ENCODE data around the gene IGFALS.

IGFALS gene

DNA sequence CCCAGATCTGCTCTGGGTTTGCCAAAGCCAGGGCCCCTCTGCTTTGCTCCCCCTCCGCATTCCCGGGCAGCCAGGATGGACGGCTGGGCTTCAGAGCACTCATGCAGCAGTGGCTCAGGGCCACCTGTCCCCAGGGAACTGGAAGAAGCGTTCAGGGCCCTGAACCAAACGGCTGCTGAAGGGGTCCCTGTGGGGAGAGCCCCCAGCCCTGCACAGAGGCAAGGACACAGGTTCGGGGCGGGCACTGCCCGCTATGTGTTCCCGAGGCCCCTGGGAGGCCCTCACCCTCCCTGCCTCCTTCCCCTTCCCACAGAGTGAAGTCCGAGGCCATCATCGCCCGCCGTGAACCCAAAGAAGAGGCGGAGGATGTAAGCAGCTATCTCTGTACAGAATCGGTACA is 32.6 kb downstream of the IGFALS start:
- H3K36me3 ChIP-seq: peaks cover 54 to 88% (median 84%) of the 10 kb centered on the region in 3 donors
- H3K27ac ChIP-seq: no peak overlapping the region
- intact Hi-C loops (cut with DNase I; ENCODE audit: low total_unique reads): no loop called here

DNA sequence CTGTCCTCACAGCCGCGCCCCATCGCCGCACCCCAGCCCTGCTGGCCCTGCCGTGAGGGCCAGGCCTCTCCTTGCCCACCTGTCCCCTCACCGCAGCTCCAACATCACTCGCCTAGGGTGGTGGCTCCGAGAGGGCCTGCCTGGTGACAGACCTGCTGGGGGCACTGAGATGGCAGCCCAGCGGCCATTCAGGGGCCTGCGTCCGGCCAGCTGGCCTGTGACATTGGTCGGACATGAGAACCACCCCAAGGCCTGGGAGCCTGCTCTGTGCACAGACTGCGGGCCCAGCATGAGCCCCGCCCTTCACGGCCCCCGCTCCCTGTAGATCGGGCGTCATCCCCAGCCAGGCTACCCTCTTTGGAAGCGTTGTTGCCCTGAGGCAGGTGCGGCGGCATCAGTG is 34.0 kb downstream of the IGFALS start:
- peaks cover 48 to 84% (median 74%) of the 10 kb centered on the region in 3 donors for H3K36me3 ChIP-seq
- H3K4me3 ChIP-seq: no peak overlapping the region
- no peaks in the 10 kb centered on the region for H3K27me3 ChIP-seq
- TF ChIP-seq, protein P1, sequence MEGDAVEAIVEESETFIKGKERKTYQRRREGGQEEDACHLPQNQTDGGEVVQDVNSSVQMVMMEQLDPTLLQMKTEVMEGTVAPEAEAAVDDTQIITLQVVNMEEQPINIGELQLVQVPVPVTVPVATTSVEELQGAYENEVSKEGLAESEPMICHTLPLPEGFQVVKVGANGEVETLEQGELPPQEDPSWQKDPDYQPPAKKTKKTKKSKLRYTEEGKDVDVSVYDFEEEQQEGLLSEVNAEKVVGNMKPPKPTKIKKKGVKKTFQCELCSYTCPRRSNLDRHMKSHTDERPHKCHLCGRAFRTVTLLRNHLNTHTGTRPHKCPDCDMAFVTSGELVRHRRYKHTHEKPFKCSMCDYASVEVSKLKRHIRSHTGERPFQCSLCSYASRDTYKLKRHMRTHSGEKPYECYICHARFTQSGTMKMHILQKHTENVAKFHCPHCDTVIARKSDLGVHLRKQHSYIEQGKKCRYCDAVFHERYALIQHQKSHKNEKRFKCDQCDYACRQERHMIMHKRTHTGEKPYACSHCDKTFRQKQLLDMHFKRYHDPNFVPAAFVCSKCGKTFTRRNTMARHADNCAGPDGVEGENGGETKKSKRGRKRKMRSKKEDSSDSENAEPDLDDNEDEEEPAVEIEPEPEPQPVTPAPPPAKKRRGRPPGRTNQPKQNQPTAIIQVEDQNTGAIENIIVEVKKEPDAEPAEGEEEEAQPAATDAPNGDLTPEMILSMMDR (IDR thresholded peaks at IDR 0.05): no peak
- H3K4me1 ChIP-seq: no peaks in the 10 kb centered on the region
- no peak for DNase-seq
- no peaks in the 10 kb centered on the region for H3K9me3 ChIP-seq
- H3K27ac ChIP-seq: no peak overlapping the region
- intact Hi-C loops (cut with DNase I; ENCODE audit: low total_unique reads): no loop called here

More for the DNA sequence above, 32.6 kb downstream of the IGFALS start:
- Histone ChIP-seq H3K9me3 (no peaks in the 10 kb centered on the region), H3K27me3 (no peaks in the 10 kb centered on the region), H3K4me1 (no peaks in the 10 kb centered on the region), H3K4me3 (no peak overlapping the region)
- TF ChIP-seq, protein P1 (IDR thresholded peaks at IDR 0.05): no peak
- DNase-seq: no peak

DNA sequence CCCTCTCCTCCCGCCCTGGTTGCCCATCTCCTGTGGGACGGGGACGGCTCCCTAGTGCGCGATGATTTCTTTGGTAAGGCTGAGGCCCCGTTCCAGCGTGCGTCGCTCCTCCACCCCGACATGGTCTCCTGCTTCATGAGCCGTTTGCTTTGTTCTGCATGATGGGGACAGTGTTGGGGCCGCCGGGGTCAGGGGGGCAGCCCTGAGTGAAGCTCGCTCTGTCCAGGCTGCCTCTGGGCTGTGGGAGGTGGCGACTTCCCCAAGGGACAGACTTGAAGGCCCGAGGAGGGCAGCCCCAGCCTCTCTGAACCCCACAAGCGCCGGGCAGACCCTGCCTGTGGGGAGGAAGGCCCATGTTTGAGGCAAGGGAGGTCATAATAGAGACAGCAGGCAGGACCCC is 34.6 kb downstream of the IGFALS start:
- Histone ChIP-seq H3K27ac (no peak overlapping the region), H3K9me3 (no peaks in the 10 kb centered on the region), H3K4me3 (no peak overlapping the region), H3K27me3 (no peaks in the 10 kb centered on the region), H3K36me3 (peaks cover 46 to 84% (median 69%) of the 10 kb centered on the region in 3 donors), H3K4me1 (no peaks in the 10 kb centered on the region)
- DNase-seq: no peak
- intact Hi-C loops (cut with DNase I; ENCODE audit: low total_unique reads): no loop called here
- TF ChIP-seq, protein P1 (IDR thresholded peaks at IDR 0.05): no peak

DNA sequence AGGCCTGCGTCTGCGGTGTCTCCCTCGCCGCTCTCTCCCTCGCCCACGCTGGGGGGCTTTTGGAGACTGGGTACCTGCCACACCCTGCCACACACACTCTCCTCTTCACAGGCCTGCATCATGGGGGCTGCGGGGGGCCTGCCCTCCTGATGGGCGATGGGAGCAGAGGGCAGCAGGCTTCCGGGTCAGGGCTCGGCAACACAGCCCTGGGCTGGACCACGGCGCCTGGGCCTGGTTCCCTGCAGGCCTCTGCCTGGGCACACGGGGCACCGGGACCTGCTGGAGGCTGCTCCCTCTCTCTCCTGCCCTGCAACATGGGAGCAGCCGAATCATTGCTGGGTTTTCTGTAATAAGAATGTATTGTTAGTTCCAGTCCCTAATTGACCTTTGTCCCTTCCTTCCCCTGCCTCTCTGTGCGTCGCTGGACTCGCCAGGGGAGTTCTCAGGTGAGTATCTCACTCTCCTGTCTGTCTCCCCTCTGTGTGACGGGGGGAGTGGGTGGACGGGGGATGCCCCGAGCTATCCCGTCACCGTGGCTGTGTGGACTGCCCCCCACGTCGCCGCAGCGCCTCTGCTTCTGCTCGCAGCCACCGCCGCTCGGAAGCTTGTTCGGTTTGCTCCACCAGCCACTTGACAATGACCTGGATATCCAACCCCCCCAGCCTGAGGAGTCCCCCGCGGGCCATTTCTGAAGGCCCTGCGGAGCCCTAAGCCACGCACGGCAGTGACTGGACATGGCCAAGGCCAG is 35.6 kb downstream of the IGFALS start:
- H3K36me3 ChIP-seq: peaks cover 41 to 81% (median 60%) of the 10 kb centered on the region in 3 donors
- DNase-seq: no peak

DNA sequence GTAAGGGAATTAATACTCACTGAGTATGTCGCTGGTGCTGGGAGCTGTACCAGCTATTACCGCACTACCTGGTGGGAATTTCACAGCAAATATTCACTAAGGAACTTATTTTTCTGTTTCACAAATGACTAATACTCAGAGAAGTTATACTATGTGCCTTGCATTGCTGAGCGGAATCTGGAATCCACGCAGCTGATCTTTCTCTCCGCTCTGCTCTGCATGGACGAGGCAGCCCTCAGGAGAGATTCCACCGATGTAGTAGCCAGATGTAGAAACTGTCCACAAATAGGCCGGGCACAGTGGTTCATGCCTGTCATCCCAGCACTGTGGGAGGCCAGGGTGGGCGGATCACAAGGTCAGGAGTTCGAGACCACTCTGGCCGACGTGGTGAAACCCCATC is 39.3 kb downstream of the IGFALS start:
- no peak for DNase-seq
- H3K4me1 ChIP-seq: no peaks in the 10 kb centered on the region
- H3K4me3 ChIP-seq: no peak overlapping the region
- no peaks in the 10 kb centered on the region for H3K9me3 ChIP-seq
- no peak overlapping the region for H3K27ac ChIP-seq
- peaks cover 39 to 79% (median 53%) of the 10 kb centered on the region in 3 donors for H3K36me3 ChIP-seq
- intact Hi-C loops (cut with DNase I; ENCODE audit: low total_unique reads): no loop called here
- H3K27me3 ChIP-seq: no peaks in the 10 kb centered on the region
- TF ChIP-seq, protein P1 (IDR thresholded peaks at IDR 0.05): no peak

More for the DNA sequence above, 35.6 kb downstream of the IGFALS start:
- TF ChIP-seq, protein P1 (IDR thresholded peaks at IDR 0.05): no peak
- no peak overlapping the region for H3K4me3 ChIP-seq
- H3K4me1 ChIP-seq: no peaks in the 10 kb centered on the region
- no peaks in the 10 kb centered on the region for H3K9me3 ChIP-seq
- no peaks in the 10 kb centered on the region for H3K27me3 ChIP-seq
- intact Hi-C loops (cut with DNase I; ENCODE audit: low total_unique reads): no loop called here
- H3K27ac ChIP-seq: no peak overlapping the region

Data from tibial artery (tissue), 4 donors.